Measurements from ENCODE around the gene ADAMTSL5. TPM values are rescaled to one million over a fixed set of nuclear protein-coding genes. Genes with fewer than 3 reads are reported as not detected.
A peak's percentile ranks its signal among the peaks of the same experiment; 100 is the strongest.

Gene ADAMTSL5
- total and polyA plus RNA-seq, 2 of the 13 experiments (the other 11 are each of a cell fraction or from before 2014, with no cell fraction given) = 0.60 to 2.7 TPM

DNA sequence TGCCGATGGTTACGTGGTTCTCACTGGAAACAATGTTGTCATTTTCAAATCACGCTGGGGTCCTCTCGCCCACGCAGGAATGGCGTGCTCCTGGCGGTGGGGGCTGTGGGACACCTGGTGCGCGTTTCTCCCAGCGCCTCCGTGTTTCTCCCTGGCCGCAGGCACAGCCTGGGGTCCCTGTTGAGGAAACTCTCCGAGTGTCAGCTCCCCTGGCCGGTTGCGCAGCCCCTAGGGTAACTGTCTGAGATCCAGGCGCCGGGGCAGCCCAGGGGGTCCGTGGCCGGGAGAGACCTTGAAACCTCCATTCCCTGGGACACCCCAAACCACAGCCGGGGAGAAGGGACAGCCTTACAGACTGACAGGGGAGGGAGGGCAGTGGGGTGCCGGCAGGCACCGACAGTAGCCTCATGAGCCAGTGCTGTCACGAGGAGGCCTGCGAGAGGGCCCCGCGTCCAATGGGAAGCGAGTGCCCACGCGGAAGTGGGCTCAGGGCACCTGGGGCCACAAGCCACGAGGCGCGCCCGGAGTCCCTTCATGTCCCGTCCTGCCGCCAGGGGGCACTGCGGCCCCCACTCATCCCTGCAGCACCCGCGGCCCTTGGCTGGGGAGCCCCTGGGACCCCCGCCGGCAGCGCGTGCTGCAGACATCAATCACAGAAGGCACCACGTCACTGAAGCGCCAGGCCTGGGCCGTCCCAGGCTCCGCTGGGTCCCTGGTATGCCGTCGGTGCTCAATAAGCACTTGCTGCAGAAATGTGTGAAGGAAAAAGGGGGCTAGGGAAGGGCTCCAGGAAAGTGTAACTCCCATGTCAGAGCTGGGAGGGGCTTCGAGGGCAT lies 9.5 kb downstream of the ADAMTSL5 start (continued):
- TF ChIP-seq SP2 (CRISPR knock-in tag; IDR thresholded peaks at IDR 0.05) (no peak), FIP1L1 (IDR thresholded peaks at IDR 0.05; ENCODE audit: borderline replicate concordance, insufficient read depth, low read depth, low read length) (no peak), HNRNPL (IDR thresholded peaks at IDR 0.05; ENCODE audit: low read depth, low read length) (0 out of 2 replicates have a peak, but pooled peaks have one; percentile 52), ZBTB3 (CRISPR knock-in tag; IDR thresholded peaks at IDR 0.05; ENCODE audit: borderline replicate concordance, low read depth) (no peak), ZNF562 (CRISPR knock-in tag; IDR thresholded peaks at IDR 0.05; ENCODE audit: borderline replicate concordance) (no peak), ZNF563 (CRISPR knock-in tag; IDR thresholded peaks at IDR 0.05) (peak; percentile 59; the same call in 1 of the 2 replicates), SETDB1 (CRISPR knock-in tag; IDR thresholded peaks at IDR 0.05; ENCODE audit: borderline replicate concordance) (no peak), HDAC1 (CRISPR knock-in tag; IDR thresholded peaks at IDR 0.05) (peak; percentile 59; the same call in 1 of the 2 replicates), RNF2 (conservative IDR thresholded peaks at IDR 0.05; ENCODE audit: low read depth) (no peak), ZNF749 (CRISPR knock-in tag; IDR thresholded peaks at IDR 0.05; ENCODE audit: borderline replicate concordance) (no peak), ZNF484 (CRISPR knock-in tag; IDR thresholded peaks at IDR 0.05; ENCODE audit: borderline replicate concordance, low read depth) (no peak), ZNF709 (CRISPR knock-in tag; IDR thresholded peaks at IDR 0.05) (peak; percentile 57; the same call in 1 of the 2 replicates), GATA4 (IDR thresholded peaks at IDR 0.05; ENCODE audit: borderline replicate concordance, low read depth) (no peak), SRF (IDR thresholded peaks at IDR 0.05; ENCODE audit: low read depth, low read length) (no peak), RXRB (CRISPR knock-in tag; IDR thresholded peaks at IDR 0.05; ENCODE audit: borderline replicate concordance) (no peak; the same call in 1 of the 2 replicates), HDAC6 (IDR thresholded peaks at IDR 0.05; ENCODE audit: low read depth, low read length) (no peak), ZNF205 (CRISPR knock-in tag; IDR thresholded peaks at IDR 0.05) (no peak)
- TF ChIP-seq, protein P1, sequence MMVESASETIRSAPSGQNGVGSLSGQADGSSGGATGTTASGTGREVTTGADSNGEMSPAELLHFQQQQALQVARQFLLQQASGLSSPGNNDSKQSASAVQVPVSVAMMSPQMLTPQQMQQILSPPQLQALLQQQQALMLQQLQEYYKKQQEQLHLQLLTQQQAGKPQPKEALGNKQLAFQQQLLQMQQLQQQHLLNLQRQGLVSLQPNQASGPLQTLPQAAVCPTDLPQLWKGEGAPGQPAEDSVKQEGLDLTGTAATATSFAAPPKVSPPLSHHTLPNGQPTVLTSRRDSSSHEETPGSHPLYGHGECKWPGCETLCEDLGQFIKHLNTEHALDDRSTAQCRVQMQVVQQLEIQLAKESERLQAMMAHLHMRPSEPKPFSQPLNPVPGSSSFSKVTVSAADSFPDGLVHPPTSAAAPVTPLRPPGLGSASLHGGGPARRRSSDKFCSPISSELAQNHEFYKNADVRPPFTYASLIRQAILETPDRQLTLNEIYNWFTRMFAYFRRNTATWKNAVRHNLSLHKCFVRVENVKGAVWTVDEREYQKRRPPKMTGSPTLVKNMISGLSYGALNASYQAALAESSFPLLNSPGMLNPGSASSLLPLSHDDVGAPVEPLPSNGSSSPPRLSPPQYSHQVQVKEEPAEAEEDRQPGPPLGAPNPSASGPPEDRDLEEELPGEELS (CRISPR knock-in tag; IDR thresholded peaks at IDR 0.05) = no peak
- TF ChIP-seq, protein P2, sequence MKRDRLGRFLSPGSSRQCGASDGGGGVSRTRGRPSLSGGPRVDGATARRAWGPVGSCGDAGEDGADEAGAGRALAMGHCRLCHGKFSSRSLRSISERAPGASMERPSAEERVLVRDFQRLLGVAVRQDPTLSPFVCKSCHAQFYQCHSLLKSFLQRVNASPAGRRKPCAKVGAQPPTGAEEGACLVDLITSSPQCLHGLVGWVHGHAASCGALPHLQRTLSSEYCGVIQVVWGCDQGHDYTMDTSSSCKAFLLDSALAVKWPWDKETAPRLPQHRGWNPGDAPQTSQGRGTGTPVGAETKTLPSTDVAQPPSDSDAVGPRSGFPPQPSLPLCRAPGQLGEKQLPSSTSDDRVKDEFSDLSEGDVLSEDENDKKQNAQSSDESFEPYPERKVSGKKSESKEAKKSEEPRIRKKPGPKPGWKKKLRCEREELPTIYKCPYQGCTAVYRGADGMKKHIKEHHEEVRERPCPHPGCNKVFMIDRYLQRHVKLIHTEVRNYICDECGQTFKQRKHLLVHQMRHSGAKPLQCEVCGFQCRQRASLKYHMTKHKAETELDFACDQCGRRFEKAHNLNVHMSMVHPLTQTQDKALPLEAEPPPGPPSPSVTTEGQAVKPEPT (CRISPR knock-in tag; IDR thresholded peaks at IDR 0.05; ENCODE audit: low read depth) = no peak
- TF ChIP-seq, protein P3, sequence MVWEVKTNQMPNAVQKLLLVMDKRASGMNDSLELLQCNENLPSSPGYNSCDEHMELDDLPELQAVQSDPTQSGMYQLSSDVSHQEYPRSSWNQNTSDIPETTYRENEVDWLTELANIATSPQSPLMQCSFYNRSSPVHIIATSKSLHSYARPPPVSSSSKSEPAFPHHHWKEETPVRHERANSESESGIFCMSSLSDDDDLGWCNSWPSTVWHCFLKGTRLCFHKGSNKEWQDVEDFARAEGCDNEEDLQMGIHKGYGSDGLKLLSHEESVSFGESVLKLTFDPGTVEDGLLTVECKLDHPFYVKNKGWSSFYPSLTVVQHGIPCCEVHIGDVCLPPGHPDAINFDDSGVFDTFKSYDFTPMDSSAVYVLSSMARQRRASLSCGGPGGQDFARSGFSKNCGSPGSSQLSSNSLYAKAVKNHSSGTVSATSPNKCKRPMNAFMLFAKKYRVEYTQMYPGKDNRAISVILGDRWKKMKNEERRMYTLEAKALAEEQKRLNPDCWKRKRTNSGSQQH (CRISPR knock-in tag; IDR thresholded peaks at IDR 0.05; ENCODE audit: low read depth) = no peak
- TF ChIP-seq, protein P4, sequence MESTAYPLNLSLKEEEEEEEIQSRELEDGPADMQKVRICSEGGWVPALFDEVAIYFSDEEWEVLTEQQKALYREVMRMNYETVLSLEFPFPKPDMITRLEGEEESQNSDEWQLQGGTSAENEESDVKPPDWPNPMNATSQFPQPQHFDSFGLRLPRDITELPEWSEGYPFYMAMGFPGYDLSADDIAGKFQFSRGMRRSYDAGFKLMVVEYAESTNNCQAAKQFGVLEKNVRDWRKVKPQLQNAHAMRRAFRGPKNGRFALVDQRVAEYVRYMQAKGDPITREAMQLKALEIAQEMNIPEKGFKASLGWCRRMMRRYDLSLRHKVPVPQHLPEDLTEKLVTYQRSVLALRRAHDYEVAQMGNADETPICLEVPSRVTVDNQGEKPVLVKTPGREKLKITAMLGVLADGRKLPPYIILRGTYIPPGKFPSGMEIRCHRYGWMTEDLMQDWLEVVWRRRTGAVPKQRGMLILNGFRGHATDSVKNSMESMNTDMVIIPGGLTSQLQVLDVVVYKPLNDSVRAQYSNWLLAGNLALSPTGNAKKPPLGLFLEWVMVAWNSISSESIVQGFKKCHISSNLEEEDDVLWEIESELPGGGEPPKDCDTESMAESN (CRISPR knock-in tag; conservative IDR thresholded peaks at IDR 0.05) = no peak

Data from HepG2 (cell line).